CD4-positive, alpha-beta T cell treated with Interleukin-15 for 1 hour (primary cell): ENCODE data around the gene FBLN5.
"Not testable (repeated sequence)": the region's sequence is repeated elsewhere in the genome, so short reads cannot be mapped to it uniquely, and the experiment has no call there.

Experiments
- DNase-seq: peaks from one replicate; pipeline ENCODE4 v3.0.0-alpha.2; 2020

Gene FBLN5

GRCh38 chr14:91857614-91858013 lies 89.9 kb downstream of the FBLN5 start:
- DNase-seq, result no peak

DNA sequence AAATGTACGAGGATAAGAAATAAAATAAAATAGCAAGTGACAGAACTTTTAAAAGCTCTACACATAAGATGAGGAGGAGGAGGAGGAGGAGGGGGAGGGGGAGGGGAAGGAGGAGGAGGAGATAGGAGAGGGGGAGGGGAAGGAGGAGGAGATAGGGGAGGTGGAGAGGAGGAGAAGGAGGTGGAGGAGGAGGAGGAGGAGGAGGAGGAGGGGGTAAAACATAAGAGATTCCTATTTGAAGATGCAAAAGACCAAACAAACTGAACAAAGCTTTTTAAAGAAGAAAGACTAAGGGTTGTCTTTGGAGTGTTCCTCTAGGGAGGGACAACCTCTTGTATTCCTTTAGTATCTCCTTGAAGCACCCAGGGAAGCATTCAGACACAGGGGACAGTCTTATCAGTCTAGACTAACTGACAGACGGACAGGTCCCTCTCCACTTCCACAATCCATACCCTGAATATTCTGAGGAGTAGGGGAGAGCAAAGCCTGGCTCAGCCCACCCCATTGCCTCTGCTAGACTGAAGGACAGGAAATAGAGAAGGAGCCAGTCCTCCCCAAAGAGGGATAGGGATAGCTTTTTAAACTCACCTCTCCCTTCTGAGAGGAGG lies 93.1 kb downstream of the FBLN5 start:
- no peak for DNase-seq

DNA sequence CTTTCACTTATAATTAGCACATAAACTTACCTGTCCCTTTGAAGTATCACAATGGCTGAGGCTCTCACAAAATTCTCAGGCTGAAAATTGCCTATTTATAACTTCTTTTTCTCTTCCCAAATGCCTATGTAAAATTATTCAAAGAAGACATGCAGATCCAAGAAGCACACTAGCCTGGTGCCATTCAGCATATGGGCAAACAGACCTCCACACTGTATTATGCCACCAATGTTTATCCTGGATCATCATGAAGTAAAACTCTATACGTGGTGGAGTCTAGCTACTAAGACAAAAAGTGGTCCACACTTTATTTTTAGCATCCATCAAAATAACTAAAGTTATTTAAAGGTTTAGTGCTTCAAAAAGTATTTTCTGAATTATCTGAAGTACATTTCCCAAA lies 95.9 kb downstream of the FBLN5 start:
- no peak for DNase-seq

- DNase-seq, result no peak
Measured at GRCh38 chr14:91848504-91849001, 98.9 kb downstream of the FBLN5 start.

DNA sequence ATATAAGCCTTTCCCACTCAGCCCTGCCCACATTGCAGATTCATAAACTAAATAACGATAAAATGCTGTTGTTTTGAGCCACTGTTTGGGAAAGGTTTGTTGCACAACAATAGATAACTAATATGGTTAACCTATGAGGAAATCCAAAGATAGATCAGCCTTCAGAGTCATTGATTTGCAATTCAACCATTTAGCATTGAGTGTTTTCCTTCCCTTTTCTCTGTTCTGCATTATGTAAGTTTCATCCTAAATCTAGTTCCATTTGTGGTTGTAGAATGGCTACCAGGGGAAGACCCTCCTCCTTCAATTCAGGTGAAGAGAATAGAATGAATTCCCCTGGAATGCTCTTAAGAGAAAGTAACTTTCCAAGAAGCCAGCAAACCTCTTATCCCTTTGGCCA lies 99.8 kb downstream of the FBLN5 start:
- DNase-seq, result no peak

- DNase-seq, result no peak
Measured at GRCh38 chr14:91845652-91846051, 101.8 kb downstream of the FBLN5 start.

- not testable (repeated sequence) for DNase-seq
Measured at GRCh38 chr14:91845056-91845455, 102.4 kb downstream of the FBLN5 start.

DNA sequence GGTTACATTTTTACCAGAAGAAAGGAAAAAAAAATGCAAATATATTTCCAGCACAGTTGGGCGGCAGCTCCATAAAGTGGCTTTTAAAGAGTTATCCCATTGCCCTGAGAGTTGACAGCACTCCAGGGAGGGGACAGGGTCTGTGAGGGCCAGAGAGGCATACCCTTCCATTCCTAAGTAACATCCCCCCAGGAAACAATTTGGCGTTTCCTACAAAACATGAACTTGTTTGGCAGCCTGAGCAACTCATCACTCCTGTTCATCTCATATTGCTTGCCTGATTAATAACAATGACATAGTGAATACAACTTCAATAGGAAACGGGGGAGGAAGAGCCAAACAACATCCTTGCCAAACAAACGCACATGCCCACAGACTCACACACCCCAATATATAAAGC lies 103.5 kb downstream of the FBLN5 start:
- DNase-seq, result no peak

GRCh38 chr14:91843437-91843836 lies 104.1 kb downstream of the FBLN5 start:
- DNase-seq, result no peak

DNA sequence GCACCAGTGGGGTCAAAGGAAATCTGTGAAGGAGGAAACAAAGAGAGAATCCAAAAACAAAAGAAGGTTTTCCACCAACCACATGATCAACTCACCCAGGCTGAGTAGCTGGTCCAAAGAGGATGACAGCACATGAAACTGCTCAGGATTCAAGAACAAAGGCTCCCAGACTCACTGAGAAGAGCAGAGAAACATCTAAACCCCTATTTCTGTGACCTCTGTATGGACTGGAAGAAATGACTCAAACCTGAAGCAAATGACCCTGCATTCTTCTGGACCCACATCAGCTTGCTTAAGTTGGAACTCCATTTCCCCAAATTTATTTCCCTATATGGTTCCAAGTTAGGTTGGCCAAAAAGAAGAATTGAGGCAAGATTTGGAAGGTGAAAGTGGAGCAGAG lies 106.4 kb downstream of the FBLN5 start:
- no peak for DNase-seq

GRCh38 chr14:91839749-91840148 lies 107.7 kb downstream of the FBLN5 start:
- DNase-seq, result no peak

GRCh38 chr14:91837076-91837475 lies 110.4 kb downstream of the FBLN5 start:
- DNase-seq, result no peak

GRCh38 chr14:91835920-91836843 lies 111.3 kb downstream of the FBLN5 start:
- peak; percentile 80 for DNase-seq

DNA sequence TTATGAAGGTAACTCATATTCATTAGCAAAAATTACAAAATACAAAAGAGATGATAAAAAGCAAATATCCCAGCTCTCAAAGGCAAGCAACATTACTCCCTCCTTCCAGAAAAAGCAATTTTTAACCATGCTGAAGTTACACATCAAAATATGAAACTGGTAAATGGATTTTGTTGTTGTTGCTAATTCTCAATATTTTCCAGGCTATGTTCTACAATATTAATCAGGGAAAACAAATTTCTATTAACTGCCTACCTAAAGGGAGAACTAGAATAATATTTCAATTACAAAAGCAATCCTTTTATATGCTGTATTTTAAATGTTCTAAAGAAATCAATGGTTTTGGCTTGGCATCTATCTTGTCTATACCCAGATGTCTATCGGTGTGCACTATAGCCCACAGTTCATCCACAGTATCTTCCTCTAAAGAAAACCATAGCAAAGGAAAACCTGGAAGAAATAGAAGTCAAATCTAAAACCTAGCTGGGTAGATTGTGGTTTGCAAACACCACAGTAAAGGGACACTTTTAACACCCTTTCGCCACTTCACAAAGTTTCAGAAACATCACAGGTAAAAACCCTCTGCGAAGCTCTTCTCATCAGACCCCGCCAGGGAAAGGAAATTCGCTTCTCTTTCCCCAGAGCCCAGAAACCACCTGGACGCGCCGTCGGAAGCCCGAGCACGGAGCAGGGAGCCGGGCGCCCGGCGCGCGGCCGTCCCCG lies 112.1 kb downstream of the FBLN5 start:
- DNase-seq, result no peak

GRCh38 chr14:91834571-91834970 lies 112.9 kb downstream of the FBLN5 start:
- no peak for DNase-seq

DNA sequence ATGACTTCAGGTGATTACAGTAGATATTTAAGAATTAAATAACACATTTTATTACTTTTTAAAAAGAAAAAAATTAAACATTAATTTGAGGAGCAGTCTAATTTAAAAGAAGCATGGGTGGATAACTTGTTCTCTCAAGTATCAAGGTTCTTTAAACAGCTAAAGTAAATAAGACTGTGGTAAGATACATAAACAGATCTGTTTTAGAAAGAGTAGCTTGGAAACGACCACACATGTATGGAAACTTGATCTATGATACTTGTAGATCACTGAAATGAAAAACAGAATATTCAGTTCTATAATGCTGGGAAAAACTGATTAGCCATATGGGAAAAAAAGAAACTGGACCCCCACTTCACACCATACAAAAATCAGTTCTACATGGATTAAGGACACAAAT lies 116.2 kb downstream of the FBLN5 start:
- no peak for DNase-seq

GRCh38 chr14:91830777-91831176 lies 116.7 kb downstream of the FBLN5 start:
- DNase-seq, result no peak

DNA sequence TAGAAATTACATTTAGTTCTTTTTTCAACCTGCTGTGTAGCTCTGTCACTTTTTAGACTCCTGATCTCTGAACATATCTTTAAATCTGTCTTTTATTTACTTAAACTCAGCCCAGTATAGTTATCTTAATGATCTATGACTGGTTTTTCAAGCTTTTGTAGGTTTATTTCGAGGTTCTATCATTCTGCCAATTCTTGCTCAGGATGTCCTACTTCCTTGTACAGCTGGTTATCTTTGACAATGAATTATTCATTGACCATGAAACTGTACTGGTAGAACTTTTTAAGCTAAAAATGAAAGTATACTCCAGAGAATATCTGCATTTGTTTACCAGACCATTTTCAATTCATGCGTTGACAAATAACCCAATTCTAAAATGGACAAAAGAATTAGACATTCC lies 118.0 kb downstream of the FBLN5 start:
- no peak for DNase-seq

- no peak for DNase-seq
Measured at GRCh38 chr14:91827746-91828145, 119.7 kb downstream of the FBLN5 start.
